ENCODE results near the gene NT5C1A. TPM values are rescaled to one million over a fixed set of nuclear protein-coding genes. Genes with fewer than 3 reads are reported as not detected.

Gene NT5C1A
- total RNA-seq, 3 donors from 2014 or later = not detected

DNA sequence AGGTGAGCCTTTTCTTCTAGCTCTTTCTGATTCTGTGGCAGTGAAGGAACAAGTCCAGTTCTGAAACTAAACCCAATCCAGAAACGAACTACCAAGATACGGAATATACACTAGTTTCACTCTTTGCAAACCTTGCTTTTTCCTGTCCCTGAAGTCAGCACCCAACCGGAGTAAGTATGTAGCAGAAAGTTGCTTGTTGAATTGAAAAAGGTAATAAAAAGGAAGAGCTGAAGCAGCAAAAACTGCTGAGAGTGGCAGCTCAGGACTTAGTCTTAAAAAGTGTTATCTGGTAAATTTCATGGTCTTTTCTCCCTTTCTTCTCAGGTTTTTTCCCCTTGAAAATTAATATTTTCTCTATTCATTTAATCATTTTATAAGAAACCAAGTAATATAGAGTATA lies 9.4 kb upstream of the NT5C1A start:
- DNase-seq (no peak), ATAC-seq (no peak)
- H3K36me3 Mint-ChIP-seq (ENCODE audit: insufficient read depth) = peaks cover 11% of the 10 kb centered on the region
- no peaks in the 10 kb centered on the region for H3K9me3 Mint-ChIP-seq
- H3K4me1 Mint-ChIP-seq (ENCODE audit: low read depth) = peaks cover 29% of the 10 kb centered on the region
- H3K4me3 Mint-ChIP-seq = no peak overlapping the region
- peaks cover 6% of the 10 kb centered on the region for H3K27me3 Mint-ChIP-seq (ENCODE audit: low read depth)

- DNase-seq (no peak), ATAC-seq (no peak)
- peaks cover 8% of the 10 kb centered on the region for H3K36me3 Mint-ChIP-seq (ENCODE audit: insufficient read depth)
- no peaks in the 10 kb centered on the region for H3K9me3 Mint-ChIP-seq
- peaks cover 6% of the 10 kb centered on the region for H3K27me3 Mint-ChIP-seq (ENCODE audit: low read depth)
- H3K4me1 Mint-ChIP-seq (ENCODE audit: low read depth) = peaks cover 29% of the 10 kb centered on the region
- H3K4me3 Mint-ChIP-seq = no peak overlapping the region
These were observed 8.8 kb upstream of the NT5C1A start for GRCh38 chr1:39680751-39681150.

- Mint-ChIP-seq H3K9me3 (no peaks in the 10 kb centered on the region), H3K27me3 (ENCODE audit: low read depth) (peaks cover 4% of the 10 kb centered on the region), H3K4me3 (no peak overlapping the region), H3K4me1 (ENCODE audit: low read depth) (peaks cover 27% of the 10 kb centered on the region), H3K36me3 (ENCODE audit: insufficient read depth) (peaks cover 6% of the 10 kb centered on the region)
- DNase-seq (no peak), ATAC-seq (no peak)
These were observed 7.9 kb upstream of the NT5C1A start for GRCh38 chr1:39679821-39680220.

GRCh38 chr1:39678889-39679288 lies 7.0 kb upstream of the NT5C1A start:
- peaks cover 4% of the 10 kb centered on the region for H3K27me3 Mint-ChIP-seq (ENCODE audit: low read depth)
- ATAC-seq = no peak
- peaks cover 23% of the 10 kb centered on the region for H3K4me1 Mint-ChIP-seq (ENCODE audit: low read depth)

DNA sequence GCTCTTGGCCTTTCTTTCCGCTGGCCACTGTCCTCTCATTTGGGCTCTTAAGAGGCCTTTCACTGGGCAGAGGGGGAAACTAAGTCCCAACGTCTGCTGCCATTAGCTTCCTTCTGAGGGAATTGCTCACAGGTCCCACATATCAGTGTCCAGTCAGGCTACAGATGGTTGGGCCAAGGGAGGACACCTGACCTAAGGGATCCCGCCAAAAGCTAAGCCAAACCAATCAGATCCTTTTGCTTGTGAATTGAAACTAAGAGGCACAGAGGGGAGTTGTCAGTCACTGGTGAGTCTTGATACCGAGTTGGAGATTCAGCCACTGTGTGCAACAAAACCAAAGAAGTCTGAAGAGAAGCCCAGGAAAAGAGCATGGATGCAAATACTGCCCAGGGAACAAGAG lies 5.7 kb upstream of the NT5C1A start:
- H3K4me3 Mint-ChIP-seq = no peak overlapping the region
- ATAC-seq (no peak), DNase-seq (no peak)
- peaks cover 5% of the 10 kb centered on the region for H3K27me3 Mint-ChIP-seq (ENCODE audit: low read depth)
- H3K9me3 Mint-ChIP-seq = no peaks in the 10 kb centered on the region
- H3K36me3 Mint-ChIP-seq (ENCODE audit: insufficient read depth) = peaks cover 6% of the 10 kb centered on the region
- peaks cover 21% of the 10 kb centered on the region for H3K4me1 Mint-ChIP-seq (ENCODE audit: low read depth)

More at GRCh38 chr1:39678889-39679288, 7.0 kb upstream of the NT5C1A start:
- no peaks in the 10 kb centered on the region for H3K9me3 Mint-ChIP-seq
- H3K36me3 Mint-ChIP-seq (ENCODE audit: insufficient read depth) = peaks cover 6% of the 10 kb centered on the region
- H3K4me3 Mint-ChIP-seq = no peak overlapping the region
- no peak for DNase-seq

DNA sequence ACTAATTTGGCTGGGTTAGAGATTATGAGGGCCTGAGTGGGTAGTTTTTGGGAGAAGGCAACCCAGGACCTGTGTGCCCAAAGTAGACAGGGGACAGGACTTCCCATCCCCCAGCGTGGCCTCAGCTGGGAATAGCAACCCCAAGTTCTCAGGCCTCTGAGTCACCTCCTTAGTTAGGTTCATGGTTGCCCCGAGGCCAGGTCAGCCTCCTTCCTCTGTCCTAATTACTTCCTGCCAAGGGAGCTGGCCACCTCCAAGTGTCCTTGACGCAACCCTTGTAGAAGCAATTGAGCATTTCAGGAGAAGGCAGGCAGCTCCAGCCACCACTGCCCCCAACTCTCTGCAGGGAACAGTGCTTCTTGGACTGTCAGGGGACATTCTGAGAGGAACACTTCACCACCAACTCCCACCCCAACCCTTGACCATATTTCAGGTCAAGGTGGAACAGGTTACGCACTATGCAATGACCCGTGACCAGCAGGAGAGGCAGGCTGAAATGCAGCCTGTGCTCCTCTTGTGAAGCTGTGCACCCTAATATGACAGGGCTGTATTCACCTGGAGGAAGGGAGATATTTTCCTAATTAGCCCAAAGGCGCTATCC lies 5.1 kb upstream of the NT5C1A start:
- Mint-ChIP-seq H3K4me3 (no peak overlapping the region), H3K4me1 (ENCODE audit: low read depth) (peaks cover 21% of the 10 kb centered on the region), H3K9me3 (no peaks in the 10 kb centered on the region), H3K36me3 (ENCODE audit: insufficient read depth) (peaks cover 4% of the 10 kb centered on the region), H3K27me3 (ENCODE audit: low read depth) (peaks cover 9% of the 10 kb centered on the region)
- no peak for ATAC-seq
- DNase-seq = no peak

DNA sequence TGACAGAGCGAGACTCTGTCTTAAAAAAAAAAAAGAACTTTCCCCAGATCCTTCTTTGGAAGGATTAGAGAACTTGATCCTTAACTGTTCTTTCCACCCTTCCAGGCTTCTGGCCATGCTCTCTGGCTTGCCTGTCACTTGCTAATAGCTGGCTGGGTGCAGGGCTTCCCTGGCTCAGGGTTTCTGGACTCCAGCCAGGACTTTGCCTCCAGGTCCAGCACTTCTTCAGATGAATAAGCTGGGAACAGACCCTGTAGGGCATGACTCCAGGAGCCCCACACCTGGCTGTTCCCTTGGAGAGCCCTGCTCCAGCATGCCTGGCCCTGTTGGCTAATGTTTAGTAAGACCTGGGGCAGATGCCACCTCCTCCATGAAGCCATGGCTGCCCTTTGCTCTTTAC lies 3.3 kb upstream of the NT5C1A start:
- Mint-ChIP-seq H3K9me3 (no peaks in the 10 kb centered on the region), H3K4me1 (ENCODE audit: low read depth) (peaks cover 7% of the 10 kb centered on the region), H3K4me3 (no peak overlapping the region), H3K36me3 (ENCODE audit: insufficient read depth) (peaks cover 4% of the 10 kb centered on the region), H3K27me3 (ENCODE audit: low read depth) (peaks cover 17% of the 10 kb centered on the region)
- no peak for DNase-seq
- ATAC-seq = no peak

DNA sequence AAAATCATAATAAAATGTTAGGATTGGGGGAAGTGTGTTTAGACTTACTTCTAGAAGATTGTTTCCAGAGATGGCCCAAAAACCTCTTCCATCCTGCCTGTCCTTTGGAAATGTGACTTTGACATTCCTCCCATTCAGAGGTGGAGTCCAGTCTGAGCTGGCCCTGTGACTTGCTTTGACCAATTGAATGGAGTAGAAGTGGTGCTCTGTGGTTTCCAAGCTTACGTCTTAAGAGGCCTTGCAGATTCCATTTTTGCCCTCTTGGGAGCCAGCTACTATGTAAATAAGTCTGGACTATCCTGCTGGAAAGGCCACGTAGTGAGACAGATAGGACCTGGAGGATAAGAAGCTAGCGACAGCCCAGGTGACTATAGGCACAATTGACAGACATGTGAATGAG lies 1.3 kb upstream of the NT5C1A start:
- Mint-ChIP-seq H3K4me3 (no peak overlapping the region), H3K9me3 (no peaks in the 10 kb centered on the region), H3K36me3 (ENCODE audit: insufficient read depth) (no peaks in the 10 kb centered on the region), H3K27me3 (ENCODE audit: low read depth) (peaks cover 34% of the 10 kb centered on the region), H3K4me1 (ENCODE audit: low read depth) (peaks cover 4% of the 10 kb centered on the region)
- DNase-seq (no peak), ATAC-seq (no peak)

DNA sequence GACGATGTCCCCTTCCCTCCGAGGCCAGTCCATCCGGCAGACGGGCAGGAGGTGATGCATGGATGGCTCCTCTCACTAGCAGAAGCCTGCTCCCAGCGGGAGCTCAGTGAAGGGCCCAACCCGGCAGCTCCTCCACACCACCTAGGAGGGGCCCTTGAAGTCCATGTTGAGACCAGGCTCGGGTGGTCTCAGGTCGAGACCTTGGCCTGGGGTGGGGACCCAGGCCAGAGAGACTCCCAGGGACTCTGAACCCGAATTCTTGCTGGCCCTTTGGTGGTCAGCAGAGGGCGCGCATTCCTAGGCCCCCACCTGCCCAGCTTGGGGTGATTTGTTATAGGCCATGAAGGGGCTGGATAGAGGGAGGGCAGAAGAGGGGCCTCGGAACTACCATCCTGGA lies 642 bp upstream of the NT5C1A start:
- peak overlapping the region; percentile 51 for H3K4me3 Mint-ChIP-seq
- peaks cover 6% of the 10 kb centered on the region for H3K4me1 Mint-ChIP-seq (ENCODE audit: low read depth)
- peak; percentile 44 for DNase-seq
- H3K9me3 Mint-ChIP-seq = no peaks in the 10 kb centered on the region
- peak; percentile 13 to 35 for ATAC-seq
- H3K36me3 Mint-ChIP-seq (ENCODE audit: insufficient read depth) = no peaks in the 10 kb centered on the region
- H3K27me3 Mint-ChIP-seq (ENCODE audit: low read depth) = peaks cover 35% of the 10 kb centered on the region

GRCh38 chr1:39671433-39671792 lies 494 bp downstream of the NT5C1A start:
- DNase-seq (no peak), ATAC-seq (peak in 1 of 2 donors; percentile 2)
- Mint-ChIP-seq H3K4me1 (ENCODE audit: low read depth) (peaks cover 16% of the 10 kb centered on the region), H3K36me3 (ENCODE audit: insufficient read depth) (no peaks in the 10 kb centered on the region), H3K4me3 (peak overlapping the region; percentile 26), H3K9me3 (no peaks in the 10 kb centered on the region), H3K27me3 (ENCODE audit: low read depth) (peaks cover 35% of the 10 kb centered on the region)

GRCh38 chr1:39670689-39671088 lies 1.2 kb downstream of the NT5C1A start:
- ATAC-seq (no peak), DNase-seq (no peak)
- Mint-ChIP-seq H3K4me1 (ENCODE audit: low read depth) (peaks cover 18% of the 10 kb centered on the region), H3K36me3 (ENCODE audit: insufficient read depth) (no peaks in the 10 kb centered on the region), H3K9me3 (no peaks in the 10 kb centered on the region), H3K27me3 (ENCODE audit: low read depth) (peaks cover 35% of the 10 kb centered on the region), H3K4me3 (peak overlapping the region; percentile 20)

- Mint-ChIP-seq H3K36me3 (ENCODE audit: insufficient read depth) (no peaks in the 10 kb centered on the region), H3K4me1 (ENCODE audit: low read depth) (peaks cover 18% of the 10 kb centered on the region), H3K4me3 (no peak overlapping the region), H3K27me3 (ENCODE audit: low read depth) (peaks cover 35% of the 10 kb centered on the region), H3K9me3 (no peaks in the 10 kb centered on the region)
- no peak for DNase-seq
- ATAC-seq = no peak
These were observed 3.0 kb downstream of the NT5C1A start for GRCh38 chr1:39668894-39669293.

- ATAC-seq = no peak
- Mint-ChIP-seq H3K4me1 (ENCODE audit: low read depth) (peaks cover 18% of the 10 kb centered on the region), H3K27me3 (ENCODE audit: low read depth) (peaks cover 35% of the 10 kb centered on the region), H3K9me3 (no peaks in the 10 kb centered on the region), H3K4me3 (no peak overlapping the region), H3K36me3 (ENCODE audit: insufficient read depth) (no peaks in the 10 kb centered on the region)
- DNase-seq = no peak
These were observed 3.8 kb downstream of the NT5C1A start for GRCh38 chr1:39668111-39668510.

DNA sequence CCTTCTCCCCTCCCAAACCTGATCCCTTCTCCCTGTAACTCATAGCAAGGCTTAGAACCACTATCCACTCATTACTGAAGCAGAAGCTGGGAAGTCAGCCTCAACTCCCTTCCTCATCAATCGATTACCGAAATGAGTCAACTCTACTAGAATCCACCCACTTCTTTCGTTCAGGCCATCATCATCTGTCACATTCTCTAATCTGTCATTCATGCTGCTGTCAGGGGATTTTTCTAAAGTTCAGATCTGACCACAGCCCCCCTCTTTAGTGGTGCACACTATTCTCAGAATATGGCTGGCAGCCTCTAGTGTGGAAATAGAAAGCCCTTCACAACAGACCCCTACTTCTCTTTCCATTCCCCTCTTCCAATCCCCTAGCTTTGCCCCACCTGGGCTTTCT lies 5.1 kb downstream of the NT5C1A start:
- Mint-ChIP-seq H3K9me3 (no peaks in the 10 kb centered on the region), H3K27me3 (ENCODE audit: low read depth) (peaks cover 26% of the 10 kb centered on the region), H3K4me3 (no peak overlapping the region), H3K36me3 (ENCODE audit: insufficient read depth) (no peaks in the 10 kb centered on the region), H3K4me1 (ENCODE audit: low read depth) (peaks cover 14% of the 10 kb centered on the region)
- peak; percentile 94 to 95 for ATAC-seq
- DNase-seq = no peak

DNA sequence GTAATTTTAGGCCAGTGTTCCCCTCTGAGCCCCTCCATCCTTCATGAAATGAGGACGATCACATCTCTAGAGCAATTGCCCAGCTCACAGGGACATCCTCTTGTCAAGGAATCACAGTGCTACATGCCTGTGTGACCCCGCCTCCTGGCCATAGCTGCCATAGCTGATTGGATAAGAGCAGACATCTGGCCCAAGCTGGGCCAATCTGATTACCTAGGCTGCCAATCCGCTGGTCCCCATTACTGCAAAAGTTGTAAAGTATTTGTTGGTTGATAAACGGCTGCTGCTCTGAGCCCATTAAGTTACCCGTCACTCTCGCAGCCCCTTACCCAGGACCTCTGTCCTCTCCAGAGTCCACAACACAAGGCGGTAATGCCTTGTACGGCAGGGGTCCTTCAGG lies 8.3 kb downstream of the NT5C1A start:
- Mint-ChIP-seq H3K36me3 (ENCODE audit: insufficient read depth) (no peaks in the 10 kb centered on the region), H3K4me1 (ENCODE audit: low read depth) (peaks cover 14% of the 10 kb centered on the region), H3K9me3 (no peaks in the 10 kb centered on the region), H3K4me3 (no peak overlapping the region), H3K27me3 (ENCODE audit: low read depth) (peaks cover 4% of the 10 kb centered on the region)
- ATAC-seq (no peak), DNase-seq (no peak)

DNA sequence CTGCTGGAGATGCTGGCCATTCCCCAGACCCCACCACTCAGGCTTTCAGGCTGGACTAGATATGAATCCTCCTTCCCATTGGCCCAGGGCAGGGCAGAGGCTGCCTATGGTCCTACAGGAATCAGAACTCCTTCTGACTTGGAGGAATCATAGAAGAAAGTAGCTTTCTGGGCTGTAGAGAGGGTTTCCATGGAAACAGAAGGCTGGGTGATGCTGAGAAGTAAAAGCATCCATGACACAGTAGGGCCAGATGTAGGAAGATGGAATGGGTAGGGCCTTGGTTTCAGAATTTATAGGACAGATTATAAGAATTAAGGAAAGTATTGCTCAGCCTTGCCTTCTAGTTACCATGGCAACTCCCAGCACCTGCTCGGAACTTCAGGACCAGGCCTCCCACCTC lies 9.0 kb downstream of the NT5C1A start:
- no peak for DNase-seq

More for the DNA sequence above, 9.0 kb downstream of the NT5C1A start:
- Mint-ChIP-seq H3K27me3 (ENCODE audit: low read depth) (no peaks in the 10 kb centered on the region), H3K4me3 (no peak overlapping the region), H3K36me3 (ENCODE audit: insufficient read depth) (no peaks in the 10 kb centered on the region), H3K4me1 (ENCODE audit: low read depth) (peaks cover 15% of the 10 kb centered on the region), H3K9me3 (no peaks in the 10 kb centered on the region)
- ATAC-seq = no peak
